Stomach (tissue), 4 donors: ENCODE results near the gene LRP1B.

Source experiments
- POLR2A ChIP-seq, 4 donors: fragments of 450-650 bp; IDR thresholded peaks; one replicate each; pipeline ENCODE4 v1.6.1; 2016; ENCODE audit warnings: antibody characterized with exemption in 4 of 4, control low read depth in 2 of 4, mild to moderate bottlenecking in 1 of 4, moderate library complexity in 1 of 4
- TF ChIP-seq, protein P1 (sequence below), 7 experiments: fragments of 450-650 bp in 4 of 7; fragments of 200-600 bp in 3 of 7; sonication (generic) in 3 of 7; IDR thresholded peaks; one replicate each; pipeline ENCODE4 v1.5.1; 2016 to 2019; ENCODE audit warnings: antibody characterized with exemption in 7 of 7, control low read depth in 2 of 7, mild to moderate bottlenecking in 1 of 7

DNA sequence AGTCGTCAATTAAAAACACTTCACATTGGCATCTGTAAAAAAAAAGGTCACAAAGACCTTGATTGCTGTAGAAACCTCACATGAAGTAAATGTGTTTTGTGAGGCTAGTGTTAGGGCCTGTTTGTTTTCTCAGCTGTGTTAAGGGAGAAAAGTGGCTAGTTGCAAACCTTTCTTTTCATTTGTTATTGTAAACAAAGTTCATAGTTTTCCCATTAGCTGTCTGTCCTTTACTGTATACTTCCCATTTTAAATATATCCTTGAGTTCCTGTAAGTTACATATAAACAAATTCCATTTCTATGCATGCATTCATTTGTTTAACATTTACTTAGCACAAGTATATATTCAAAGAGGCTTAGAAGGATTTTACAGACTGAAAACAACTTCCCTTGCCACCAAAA, 1250.2 kb downstream of the LRP1B start:
- no peak for TF ChIP-seq POLR2A (IDR thresholded peaks at IDR 0.05)
- TF ChIP-seq, protein P1, sequence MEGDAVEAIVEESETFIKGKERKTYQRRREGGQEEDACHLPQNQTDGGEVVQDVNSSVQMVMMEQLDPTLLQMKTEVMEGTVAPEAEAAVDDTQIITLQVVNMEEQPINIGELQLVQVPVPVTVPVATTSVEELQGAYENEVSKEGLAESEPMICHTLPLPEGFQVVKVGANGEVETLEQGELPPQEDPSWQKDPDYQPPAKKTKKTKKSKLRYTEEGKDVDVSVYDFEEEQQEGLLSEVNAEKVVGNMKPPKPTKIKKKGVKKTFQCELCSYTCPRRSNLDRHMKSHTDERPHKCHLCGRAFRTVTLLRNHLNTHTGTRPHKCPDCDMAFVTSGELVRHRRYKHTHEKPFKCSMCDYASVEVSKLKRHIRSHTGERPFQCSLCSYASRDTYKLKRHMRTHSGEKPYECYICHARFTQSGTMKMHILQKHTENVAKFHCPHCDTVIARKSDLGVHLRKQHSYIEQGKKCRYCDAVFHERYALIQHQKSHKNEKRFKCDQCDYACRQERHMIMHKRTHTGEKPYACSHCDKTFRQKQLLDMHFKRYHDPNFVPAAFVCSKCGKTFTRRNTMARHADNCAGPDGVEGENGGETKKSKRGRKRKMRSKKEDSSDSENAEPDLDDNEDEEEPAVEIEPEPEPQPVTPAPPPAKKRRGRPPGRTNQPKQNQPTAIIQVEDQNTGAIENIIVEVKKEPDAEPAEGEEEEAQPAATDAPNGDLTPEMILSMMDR (IDR thresholded peaks at IDR 0.05) = no peak
